ENCODE data around the gene PPP1R3E. TPM values are rescaled to one million over a fixed set of nuclear protein-coding genes. Genes with fewer than 3 reads are reported as not detected.

The PPP1R3E gene
- total and polyA plus RNA-seq, 2 experiments from 2014 or later, result 4.6 to 6.1 TPM

DNA sequence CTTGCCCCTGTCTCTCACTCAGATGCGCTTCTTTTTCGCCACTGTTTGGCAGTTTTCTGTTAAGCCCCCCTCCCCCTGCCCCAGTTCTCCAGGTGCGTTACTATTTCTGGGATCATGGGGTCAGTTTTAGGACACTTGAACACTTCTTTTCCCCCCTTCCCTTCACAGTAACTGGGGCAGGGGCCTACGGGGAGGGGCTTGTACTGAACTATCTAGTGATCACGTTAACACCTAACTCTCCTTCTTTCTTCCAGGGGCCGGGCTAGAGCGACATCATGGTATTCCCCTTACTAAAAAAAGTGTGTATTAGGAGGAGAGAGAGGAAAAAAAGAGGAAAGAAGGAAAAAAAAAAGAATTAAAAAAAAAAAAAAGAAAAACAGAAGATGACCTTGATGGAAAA is 22.3 kb upstream of the PPP1R3E start:
- peaks cover 14% of the 10 kb centered on the region for H3K4me1 ChIP-seq (ENCODE audit: insufficient read depth)
- no peaks in the 10 kb centered on the region for H3K27me3 ChIP-seq
- no peak for DNase-seq (ENCODE audit: low spot score)
- no peak overlapping the region for H3K27ac ChIP-seq
- TF ChIP-seq EZH2phosphoT487 (IDR thresholded peaks at IDR 0.05; ENCODE audit: low read depth, severe bottlenecking, unreplicated experiment) (no peak), EZH2 (IDR thresholded peaks at IDR 0.05; ENCODE audit: borderline replicate concordance) (no peak)
- TF ChIP-seq, protein P1, sequence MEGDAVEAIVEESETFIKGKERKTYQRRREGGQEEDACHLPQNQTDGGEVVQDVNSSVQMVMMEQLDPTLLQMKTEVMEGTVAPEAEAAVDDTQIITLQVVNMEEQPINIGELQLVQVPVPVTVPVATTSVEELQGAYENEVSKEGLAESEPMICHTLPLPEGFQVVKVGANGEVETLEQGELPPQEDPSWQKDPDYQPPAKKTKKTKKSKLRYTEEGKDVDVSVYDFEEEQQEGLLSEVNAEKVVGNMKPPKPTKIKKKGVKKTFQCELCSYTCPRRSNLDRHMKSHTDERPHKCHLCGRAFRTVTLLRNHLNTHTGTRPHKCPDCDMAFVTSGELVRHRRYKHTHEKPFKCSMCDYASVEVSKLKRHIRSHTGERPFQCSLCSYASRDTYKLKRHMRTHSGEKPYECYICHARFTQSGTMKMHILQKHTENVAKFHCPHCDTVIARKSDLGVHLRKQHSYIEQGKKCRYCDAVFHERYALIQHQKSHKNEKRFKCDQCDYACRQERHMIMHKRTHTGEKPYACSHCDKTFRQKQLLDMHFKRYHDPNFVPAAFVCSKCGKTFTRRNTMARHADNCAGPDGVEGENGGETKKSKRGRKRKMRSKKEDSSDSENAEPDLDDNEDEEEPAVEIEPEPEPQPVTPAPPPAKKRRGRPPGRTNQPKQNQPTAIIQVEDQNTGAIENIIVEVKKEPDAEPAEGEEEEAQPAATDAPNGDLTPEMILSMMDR (IDR thresholded peaks at IDR 0.05; ENCODE audit: poor library complexity), result no peak
- H3K36me3 ChIP-seq (replicated peaks; ENCODE audit: insufficient read depth, low read depth), result no peaks in the 10 kb centered on the region
- peaks cover 28% of the 10 kb centered on the region for H3K79me2 ChIP-seq
- no peaks in the 10 kb centered on the region for H3K9me2 ChIP-seq (replicated peaks; ENCODE audit: insufficient read depth)
- H3K4me2 ChIP-seq, result no peak overlapping the region
- H2AFZ ChIP-seq, result no peak overlapping the region
- H3K4me3 ChIP-seq, result no peak overlapping the region
- H4K20me1 ChIP-seq (ENCODE audit: insufficient read depth, poor library complexity, severe bottlenecking), result peaks cover 12% of the 10 kb centered on the region
- WGBS (ENCODE audit: low lambda C conversion rate, missing lambda C conversion rate), result 92% methylated on average over 7 of the region's 7 CpGs
- no peaks in the 10 kb centered on the region for H3K9me3 ChIP-seq (ENCODE audit: low read depth)

DNA sequence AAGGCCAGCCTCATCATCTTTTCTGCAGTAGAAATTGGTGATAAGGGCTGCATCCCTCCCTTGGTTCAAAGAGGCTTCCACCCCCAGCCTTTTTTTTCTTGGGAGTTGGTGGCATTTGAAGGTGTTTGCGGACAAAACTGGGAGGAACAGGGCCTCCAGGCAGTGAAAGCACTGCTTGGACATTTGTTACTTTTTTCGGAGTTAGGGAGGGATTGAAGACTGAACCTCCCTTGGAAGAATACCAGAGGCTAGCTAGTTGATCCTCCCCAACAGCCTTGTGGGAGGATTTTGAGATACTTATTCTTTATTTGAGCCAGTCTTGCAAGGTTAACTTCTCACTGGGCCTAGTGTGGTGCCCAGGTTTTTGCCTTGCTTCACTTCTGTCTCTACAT is 21.8 kb upstream of the PPP1R3E start:
- no peak overlapping the region for H2AFZ ChIP-seq
- no peaks in the 10 kb centered on the region for H3K9me2 ChIP-seq (replicated peaks; ENCODE audit: insufficient read depth)
- no peak for DNase-seq (ENCODE audit: low spot score)
- TF ChIP-seq, protein P1 (IDR thresholded peaks at IDR 0.05; ENCODE audit: poor library complexity), result no peak
- no peak for TF ChIP-seq EZH2 (IDR thresholded peaks at IDR 0.05; ENCODE audit: borderline replicate concordance)
- TF ChIP-seq EZH2phosphoT487 (IDR thresholded peaks at IDR 0.05; ENCODE audit: low read depth, severe bottlenecking, unreplicated experiment), result no peak
- H3K27ac ChIP-seq, result no peak overlapping the region
- peaks cover 28% of the 10 kb centered on the region for H3K79me2 ChIP-seq
- peaks cover 14% of the 10 kb centered on the region for H3K4me1 ChIP-seq (ENCODE audit: insufficient read depth)
- WGBS (ENCODE audit: low lambda C conversion rate, missing lambda C conversion rate), result 96% methylated on average over 2 of the region's 2 CpGs
- no peak overlapping the region for H3K4me3 ChIP-seq
- no peaks in the 10 kb centered on the region for H3K9me3 ChIP-seq (ENCODE audit: low read depth)
- no peaks in the 10 kb centered on the region for H3K27me3 ChIP-seq
- no peak overlapping the region for H3K4me2 ChIP-seq
- H4K20me1 ChIP-seq (ENCODE audit: insufficient read depth, poor library complexity, severe bottlenecking), result peaks cover 12% of the 10 kb centered on the region
- H3K36me3 ChIP-seq (replicated peaks; ENCODE audit: insufficient read depth, low read depth), result no peaks in the 10 kb centered on the region

DNA sequence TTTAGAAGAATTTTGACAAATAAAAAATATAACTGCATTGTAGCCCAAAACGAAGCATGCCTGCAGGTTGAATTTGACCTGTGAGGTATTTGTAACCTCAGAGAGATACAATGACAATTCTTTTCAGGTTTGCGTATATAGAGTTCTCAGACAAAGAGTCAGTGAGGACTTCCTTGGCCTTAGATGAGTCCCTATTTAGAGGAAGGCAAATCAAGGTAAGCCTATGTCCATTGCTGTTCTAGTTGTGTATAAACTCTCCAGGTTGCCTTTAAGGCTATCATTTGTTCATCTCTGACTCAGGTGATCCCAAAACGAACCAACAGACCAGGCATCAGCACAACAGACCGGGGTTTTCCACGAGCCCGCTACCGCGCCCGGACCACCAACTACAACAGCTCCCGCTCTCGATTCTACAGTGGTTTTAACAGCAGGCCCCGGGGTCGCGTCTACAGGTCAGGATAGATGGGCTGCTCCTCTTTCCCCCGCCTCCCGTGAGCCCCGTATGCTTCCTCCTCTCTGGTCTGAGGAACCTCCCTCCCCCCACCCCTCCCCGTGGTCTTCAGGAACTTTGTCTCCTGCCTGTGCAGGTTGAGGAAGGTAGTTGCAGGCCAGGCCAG is 21.3 kb upstream of the PPP1R3E start:
- H3K9me2 ChIP-seq (replicated peaks; ENCODE audit: insufficient read depth), result no peaks in the 10 kb centered on the region
- peak overlapping the region; percentile 91 for H3K4me2 ChIP-seq
- H3K36me3 ChIP-seq (replicated peaks; ENCODE audit: insufficient read depth, low read depth), result no peaks in the 10 kb centered on the region
- H3K27ac ChIP-seq, result no peak overlapping the region
- no peak overlapping the region for H3K4me3 ChIP-seq
- no peaks in the 10 kb centered on the region for H3K9me3 ChIP-seq (ENCODE audit: low read depth)
- peaks cover 12% of the 10 kb centered on the region for H4K20me1 ChIP-seq (ENCODE audit: insufficient read depth, poor library complexity, severe bottlenecking)
- peaks cover 14% of the 10 kb centered on the region for H3K4me1 ChIP-seq (ENCODE audit: insufficient read depth)
- TF ChIP-seq, protein P1 (IDR thresholded peaks at IDR 0.05; ENCODE audit: poor library complexity), result no peak
- no peak for TF ChIP-seq EZH2 (IDR thresholded peaks at IDR 0.05; ENCODE audit: borderline replicate concordance)
- TF ChIP-seq EZH2phosphoT487 (IDR thresholded peaks at IDR 0.05; ENCODE audit: low read depth, severe bottlenecking, unreplicated experiment), result no peak
- H2AFZ ChIP-seq, result no peak overlapping the region
- peaks cover 28% of the 10 kb centered on the region for H3K79me2 ChIP-seq
- WGBS (ENCODE audit: low lambda C conversion rate, missing lambda C conversion rate), result 91% methylated on average over 13 of the region's 18 CpGs
- H3K27me3 ChIP-seq, result no peaks in the 10 kb centered on the region
- no peak for DNase-seq (ENCODE audit: low spot score)

All from hepatocyte (in vitro differentiated cells).